ENCODE results near the gene NR1H2. TPM values are rescaled to one million over a fixed set of nuclear protein-coding genes. Genes with fewer than 3 reads are reported as not detected.
"Not testable (repeated sequence)": the region's sequence is repeated elsewhere in the genome, so short reads cannot be mapped to it uniquely, and the experiment has no call there.

The NR1H2 gene
- total RNA-seq, 3 donors from 2014 or later: 69.7 to 99.5 (median 85.0) TPM

DNA sequence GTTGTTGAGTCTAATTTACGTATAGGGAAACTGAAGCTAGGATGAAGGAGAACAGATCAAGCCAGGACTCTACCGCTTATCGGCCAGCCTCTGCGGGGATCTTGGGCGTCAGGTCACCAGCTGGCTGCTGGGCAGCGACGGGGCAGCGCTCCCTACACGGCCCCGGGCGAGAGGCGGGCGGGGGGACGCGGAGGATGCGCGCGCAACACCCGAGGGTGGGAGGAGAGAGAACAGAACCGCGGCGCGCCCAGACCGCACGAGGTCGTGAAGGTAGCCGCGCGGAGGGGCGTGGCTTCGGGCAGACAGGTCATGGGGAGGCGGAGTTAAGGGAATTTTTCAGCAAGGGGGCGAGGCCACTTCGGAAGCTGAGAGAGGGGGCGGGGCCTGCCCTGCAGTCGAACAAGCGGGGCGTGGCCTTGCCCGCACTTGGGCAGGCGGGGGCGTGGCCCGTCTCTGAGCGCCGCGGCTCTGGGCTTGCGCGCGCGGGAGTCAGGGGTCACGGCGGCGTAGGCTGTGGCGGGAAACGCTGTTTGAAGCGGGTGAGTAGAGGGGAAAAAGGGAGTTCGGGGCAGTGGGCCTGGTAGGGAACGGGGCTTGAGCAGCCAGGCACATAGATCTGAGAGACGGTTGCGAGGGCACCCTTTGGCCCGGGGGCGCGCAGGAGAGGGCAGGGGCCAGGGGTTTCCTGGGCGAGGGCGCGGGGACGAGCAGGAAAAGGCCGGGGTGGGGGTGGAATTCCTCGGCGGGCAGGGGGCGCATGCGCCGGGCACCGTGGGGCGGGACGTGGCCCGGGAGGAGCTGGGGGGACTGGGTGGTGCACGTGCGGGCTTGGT, 7.8 kb downstream of the NR1H2 start, which contains the start of gene POLD1:
TSS of gene POLD1 (plus strand) at position 496 of the 833 bp plus-strand sequence. CDS start 14,505 bp downstream, outside the sequence.
- H3K9me3 ChIP-seq: no peaks in the 10 kb centered on the region
- H3K4me3 ChIP-seq: peak within 1 kb of the TSS; percentile 20
- TF ChIP-seq CTCF (IDR thresholded peaks at IDR 0.05): no peak
- ATAC-seq: peak; percentile 97
- DNase-seq: peak; percentile 99 to 100 (median 99)
- intact Hi-C loops (cut with DNase I, micrococcal nuclease): no loop called here
- H3K4me1 ChIP-seq (ENCODE audit: low read depth): peaks cover 8% of the 10 kb centered on the region
- peaks cover 9% of the 10 kb centered on the region for H3K36me3 ChIP-seq (ENCODE audit: low read depth)

- Histone ChIP-seq H3K36me3 (ENCODE audit: low read depth) (peaks cover 9% of the 10 kb centered on the region), H3K4me1 (ENCODE audit: low read depth) (peaks cover 8% of the 10 kb centered on the region), H3K9me3 (no peaks in the 10 kb centered on the region), H3K4me3 (peak overlapping the region; percentile 20)
- ATAC-seq (no peak), DNase-seq (no peak)
- no peak for TF ChIP-seq CTCF (IDR thresholded peaks at IDR 0.05)
- intact Hi-C loops (cut with DNase I, micrococcal nuclease): no loop called here
These were observed 8.7 kb downstream of the NR1H2 start for GRCh38 chr19:50384685-50385535.

- H3K36me3 ChIP-seq (ENCODE audit: low read depth): peaks cover 3% of the 10 kb centered on the region
- no peaks in the 10 kb centered on the region for H3K9me3 ChIP-seq
- no peak for ATAC-seq
- H3K4me3 ChIP-seq: no peak overlapping the region
- intact Hi-C loops (cut with DNase I, micrococcal nuclease): no loop called here
- DNase-seq: no peak
- TF ChIP-seq CTCF (IDR thresholded peaks at IDR 0.05): no peak
- H3K4me1 ChIP-seq (ENCODE audit: low read depth): peaks cover 8% of the 10 kb centered on the region
These were observed 11.1 kb downstream of the NR1H2 start for GRCh38 chr19:50387176-50387867.

DNA sequence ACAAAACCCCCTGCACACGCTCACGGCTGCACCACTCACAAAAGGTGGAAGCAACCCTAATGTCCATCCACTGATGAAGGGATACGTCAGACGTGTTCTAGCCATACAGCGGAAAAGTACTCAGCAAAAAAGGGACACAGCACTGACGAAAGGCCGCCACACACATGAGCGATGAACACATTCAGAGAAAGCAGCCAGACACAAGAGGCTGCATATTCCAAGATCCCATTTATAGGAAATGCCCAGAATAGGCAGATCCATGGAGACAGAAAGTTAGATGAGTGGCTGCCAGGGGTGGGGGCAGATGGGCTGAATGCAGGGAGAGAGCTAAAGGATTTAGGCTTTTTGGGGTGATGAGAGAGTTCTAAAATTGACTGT, 11.6 kb downstream of the NR1H2 start:
- Histone ChIP-seq H3K4me1 (ENCODE audit: low read depth) (peaks cover 8% of the 10 kb centered on the region), H3K9me3 (no peaks in the 10 kb centered on the region), H3K36me3 (ENCODE audit: low read depth) (peaks cover 3% of the 10 kb centered on the region), H3K4me3 (no peak overlapping the region)
- DNase-seq (no peak), ATAC-seq (no peak)
- no peak for TF ChIP-seq CTCF (IDR thresholded peaks at IDR 0.05)
- intact Hi-C loops (cut with DNase I, micrococcal nuclease): no loop called here

DNA sequence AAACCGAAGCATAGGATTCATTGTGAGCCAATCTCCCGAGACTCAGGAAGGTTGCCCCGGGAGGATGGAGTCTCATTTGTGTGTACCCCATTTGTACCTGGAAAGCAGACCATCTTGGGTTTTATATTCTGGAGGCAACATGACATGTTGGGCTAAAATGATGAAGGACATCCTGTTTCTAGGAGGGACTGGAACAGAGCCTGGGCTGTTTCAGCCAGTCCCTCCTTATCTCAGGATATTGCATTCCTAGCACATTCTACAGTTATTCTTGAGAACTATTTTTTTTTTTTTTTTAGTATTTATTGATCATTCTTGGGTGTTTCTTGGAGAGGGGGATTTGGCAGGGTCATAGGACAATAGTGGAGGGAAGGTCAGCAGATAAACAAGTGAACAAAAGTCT, 14.0 kb downstream of the NR1H2 start:
- H3K9me3 ChIP-seq; DNase-seq; H3K36me3 ChIP-seq (ENCODE audit: low read depth); H3K4me3 ChIP-seq; intact Hi-C loops (cut with DNase I, micrococcal nuclease); H3K4me1 ChIP-seq (ENCODE audit: low read depth); ATAC-seq: not testable (repeated sequence)

- H3K36me3 ChIP-seq (ENCODE audit: low read depth); DNase-seq; H3K9me3 ChIP-seq; H3K4me1 ChIP-seq (ENCODE audit: low read depth); intact Hi-C loops (cut with DNase I, micrococcal nuclease); H3K4me3 ChIP-seq; ATAC-seq: not testable (repeated sequence)
These were observed 14.7 kb downstream of the NR1H2 start for GRCh38 chr19:50390952-50391351.

Measured in mucosa of descending colon (tissue), 3 donors.